GM12878 (cell line): Measurements from ENCODE around the gene JAML. TPM values are rescaled to one million over a fixed set of nuclear protein-coding genes. Genes with fewer than 3 reads are reported as not detected.

Experiments
- ATAC-seq: fragments of 200-7000 bp; cut with Tn5 transposase; 3 replicates; pipeline ENCODE4 v1.9.1; 2020; ENCODE audit warnings: mild to moderate bottlenecking, moderate library complexity
- BruUV-seq: library from RNA; stranded (reverse); fragments of 400-500 nt; replicated peaks from 2 replicates; lab custom pipeline; 2021; lab: Mats Ljungman, UMichigan
- CTCF ChIA-PET: fragments of 300-600 bp; sonication (Branson Sonifier 250); formaldehyde crosslinking; extraction: SDS; loops from one replicate; lab custom pipeline; 2021; ENCODE audit warnings: inconsistent platforms; lab: Yijun Ruan, JAX
- POLR2A ChIA-PET: fragments of 350-600 bp; formaldehyde crosslinking; extraction: SDS; loops from one replicate; lab custom pipeline; 2021; ENCODE audit warnings: inconsistent platforms; lab: Charles Lee
- RAD21 ChIA-PET: fragments of 300-600 bp; sonication (Branson Sonifier 250); formaldehyde crosslinking; loops from one replicate; lab custom pipeline; 2023; ENCODE audit warnings: antibody characterized with exemption; ENCODE audit not compliant: unreplicated experiment; lab: Charles Lee
- SMC1A ChIA-PET: fragments of 300-600 bp; sonication (Branson Sonifier 250); formaldehyde crosslinking; loops from one replicate; lab custom pipeline; 2023; ENCODE audit not compliant: unreplicated experiment, uncharacterized antibody; lab: Charles Lee
- DNase-seq: peaks from one replicate; pipeline ENCODE4 v3.0.0-alpha.2; 2011; ENCODE audit warnings: low read depth, low spot score
- FAIRE-seq: peaks from 3 replicates; lab custom pipeline; 2011; peaks lifted over from hg19 to GRCh38; lab: Jason Lieb, UNC
- H2AFZ ChIP-seq: 2 replicates; pipeline ENCODE4 v1.6.0; 2011; ENCODE audit warnings: low read depth, low read length, control low read depth; ENCODE audit not compliant: control insufficient read depth
- H3K27ac ChIP-seq: 2 replicates; pipeline ENCODE4 v1.5.1; 2011; ENCODE audit warnings: control low read depth; ENCODE audit not compliant: control insufficient read depth, insufficient read depth
- H3K27me3 ChIP-seq, 2 experiments: replicated peaks in 1 of 2; 2 replicates each; pipeline versions ENCODE4 v1.6.0 to v1.6.1; 2011; ENCODE audit warnings: low read length in 1 of 2; ENCODE audit not compliant: control insufficient read depth in 2 of 2, insufficient read depth in 2 of 2
- H3K36me3 ChIP-seq, 2 experiments: 2 replicates each; pipeline ENCODE4 v1.5.1; 2011; ENCODE audit warnings: low read length in 1 of 2; ENCODE audit not compliant: control insufficient read depth in 2 of 2, insufficient read depth in 2 of 2
- H3K4me1 ChIP-seq: 2 replicates; pipeline ENCODE4 v1.6.1; 2011; ENCODE audit warnings: mild to moderate bottlenecking, low read length, moderate library complexity, mixed read lengths; ENCODE audit not compliant: control insufficient read depth, insufficient read depth
- H3K4me2 ChIP-seq: 2 replicates; pipeline ENCODE4 v1.6.0; 2011; ENCODE audit warnings: control low read depth; ENCODE audit not compliant: control insufficient read depth, insufficient read depth
- H3K4me3 ChIP-seq: fragments of 200-600 bp; sonication (generic); 2 replicates; pipeline ENCODE4 v1.5.1; 2016
- H3K79me2 ChIP-seq: 2 replicates; pipeline ENCODE4 v1.6.0; 2011; ENCODE audit warnings: low read length; ENCODE audit not compliant: control insufficient read depth, insufficient read depth
- H3K9ac ChIP-seq: 2 replicates; pipeline ENCODE4 v1.8.0; 2011; ENCODE audit warnings: low read length, control low read depth, mixed read lengths; ENCODE audit not compliant: control insufficient read depth, insufficient read depth
- H3K9me3 ChIP-seq: replicated peaks from 3 replicates; pipeline ENCODE4 v1.5.1; 2011; ENCODE audit warnings: mild to moderate bottlenecking, low read length; ENCODE audit not compliant: control insufficient read depth, insufficient read depth
- H4K20me1 ChIP-seq: 2 replicates; pipeline ENCODE4 v1.6.0; 2011; ENCODE audit not compliant: control insufficient read depth, insufficient read depth
- CBX3 ChIP-seq: fragments of 200-600 bp; sonication (generic); IDR thresholded peaks from 2 replicates; pipeline ENCODE4 v1.6.1; 2016; ENCODE audit warnings: low read depth, borderline replicate concordance
- CEBPB ChIP-seq, 2 experiments: fragments of 150-350 bp in 1 of 2; IDR thresholded peaks; 2 replicates each; pipeline ENCODE4 v1.6.1; 2012 to 2014; ENCODE audit warnings: low read depth in 2 of 2, low read length in 2 of 2, borderline replicate concordance in 1 of 2, inconsistent platforms in 1 of 2
- CHD1 ChIP-seq: IDR thresholded peaks from 2 replicates; pipeline ENCODE4 v1.6.1; 2012; ENCODE audit warnings: low read depth, low read length, improper control_type of control experiment
- EED ChIP-seq: sonication (generic); IDR thresholded peaks from 2 replicates; pipeline ENCODE4 v1.6.1; 2016; ENCODE audit warnings: antibody characterized with exemption, low read depth
- HCFC1 ChIP-seq: fragments of 150-350 bp; IDR thresholded peaks from 2 replicates; pipeline ENCODE4 v1.6.1; 2014; ENCODE audit warnings: low read length
- JUNB ChIP-seq: IDR thresholded peaks from 2 replicates; pipeline ENCODE4 v1.6.1; 2016; ENCODE audit warnings: antibody characterized with exemption, mild to moderate bottlenecking
- MXI1 ChIP-seq: fragments of 150-350 bp; IDR thresholded peaks from 2 replicates; pipeline ENCODE4 v1.6.1; 2011; ENCODE audit warnings: low read depth, mild to moderate bottlenecking, inconsistent platforms, low read length, improper control_type of control experiment
- SMARCA5 ChIP-seq: fragments of 450-650 bp; IDR thresholded peaks from 2 replicates; pipeline ENCODE4 v1.6.1; 2017; ENCODE audit warnings: mild to moderate bottlenecking
- SREBF2 ChIP-seq: IDR thresholded peaks from 2 replicates; pipeline ENCODE4 v1.6.1; 2012; ENCODE audit warnings: mild to moderate bottlenecking, low read length
- STAT3 ChIP-seq: IDR thresholded peaks from 2 replicates; pipeline ENCODE4 v1.6.1; 2011; ENCODE audit warnings: low read depth, low read length, improper control_type of control experiment
- TARDBP ChIP-seq: IDR thresholded peaks from 2 replicates; pipeline ENCODE4 v1.6.1; 2016; ENCODE audit warnings: borderline replicate concordance
- TCF12 ChIP-seq: IDR thresholded peaks from 2 replicates; pipeline ENCODE4 v1.6.1; 2011; ENCODE audit warnings: low read depth, mild to moderate bottlenecking, low read length
- ZNF217 ChIP-seq: fragments of 450-650 bp; IDR thresholded peaks from 2 replicates; pipeline ENCODE4 v1.6.1; 2017; ENCODE audit warnings: antibody characterized with exemption, mild to moderate bottlenecking
- ZNF274 ChIP-seq: IDR thresholded peaks from one replicate; pipeline ENCODE4 v1.8.0; 2011; ENCODE audit not compliant: insufficient read length, insufficient read depth
- ZNF384 ChIP-seq: IDR thresholded peaks from 2 replicates; pipeline ENCODE4 v1.6.1; 2012; ENCODE audit warnings: low read depth, mild to moderate bottlenecking, low read length, improper control_type of control experiment, borderline replicate concordance
- WGBS: methylation state at CpG from one replicate; pipeline ENCODE4 v1.1.6; 2016; ENCODE audit warnings: low lambda C conversion rate; ENCODE audit not compliant: insufficient replicate concordance, insufficient coverage; ENCODE audit errors: missing lambda C conversion rate; 5-methylcytosine and 5-hydroxymethylcytosine counted together
- in situ Hi-C: fragments of 300-500 bp; cut with MboI; formaldehyde crosslinking; loops from 9 replicates; pipeline ENCODE4 v1.14.3; 2018; ENCODE audit warnings: mixed read lengths
- intact Hi-C: fragments of 100-400 bp; cut with micrococcal nuclease; formaldehyde crosslinking; loops from one replicate; pipeline ENCODE4 v1.14.2; 2022; ENCODE audit not compliant: unreplicated experiment
- polyA plus RNA-seq, 11 experiments: library from polyadenylated mRNA; depleted of rRNA in 4 of 11; unstranded in 6 of 11; stranded (reverse) in 5 of 11; fragments of >200 nt; fragmentation: Nextera tagmentation in 4 of 11; fragmentation: Illumina TruSeq in 1 of 11; extraction: Ambion mirVana in 4 of 11; extraction: Trizol in 1 of 11; gene quantifications; 1 replicate in 1 of 11; 2 replicates in 10 of 11; pipeline versions ENCODE4 v1.2.1 to v1.2.3, GENCODE V29; 2011 to 2016; ENCODE audit warnings: inconsistent platforms in 2 of 11, missing spikeins in 2 of 11, low read depth in 1 of 11
- total RNA-seq, 4 experiments: library from RNA; depleted of rRNA in 3 of 4; stranded (reverse); fragments of >200 nt in 3 of 4; fragmentation: Illumina TruSeq in 1 of 4; extraction: Trizol in 1 of 4; gene quantifications; 2 replicates each; pipeline versions ENCODE4 v1.2.1 to v1.2.3, GENCODE V29; 2013 to 2021
- TF ChIP-seq, protein P1 (sequence below): fragments of 450-650 bp; IDR thresholded peaks from 2 replicates; pipeline ENCODE4 v1.6.1; 2017; ENCODE audit warnings: mild to moderate bottlenecking, low read depth, inconsistent platforms; ENCODE audit not compliant: poor library complexity, severe bottlenecking
- TF ChIP-seq, protein P2 (sequence below): fragments of 450-650 bp; IDR thresholded peaks from 2 replicates; pipeline ENCODE4 v1.6.1; 2016; ENCODE audit warnings: mild to moderate bottlenecking
- TF ChIP-seq, protein P3 (sequence below): IDR thresholded peaks from 2 replicates; pipeline ENCODE4 v1.6.1; 2011; ENCODE audit warnings: low read depth, low read length, improper control_type of control experiment, borderline replicate concordance

Gene JAML
- total and polyA plus RNA-seq, 10 of the 15 experiments (the other 5 are each of a cell fraction or from before 2014, with no cell fraction given): 0.60 to 8.1 (median 3.5) TPM

DNA sequence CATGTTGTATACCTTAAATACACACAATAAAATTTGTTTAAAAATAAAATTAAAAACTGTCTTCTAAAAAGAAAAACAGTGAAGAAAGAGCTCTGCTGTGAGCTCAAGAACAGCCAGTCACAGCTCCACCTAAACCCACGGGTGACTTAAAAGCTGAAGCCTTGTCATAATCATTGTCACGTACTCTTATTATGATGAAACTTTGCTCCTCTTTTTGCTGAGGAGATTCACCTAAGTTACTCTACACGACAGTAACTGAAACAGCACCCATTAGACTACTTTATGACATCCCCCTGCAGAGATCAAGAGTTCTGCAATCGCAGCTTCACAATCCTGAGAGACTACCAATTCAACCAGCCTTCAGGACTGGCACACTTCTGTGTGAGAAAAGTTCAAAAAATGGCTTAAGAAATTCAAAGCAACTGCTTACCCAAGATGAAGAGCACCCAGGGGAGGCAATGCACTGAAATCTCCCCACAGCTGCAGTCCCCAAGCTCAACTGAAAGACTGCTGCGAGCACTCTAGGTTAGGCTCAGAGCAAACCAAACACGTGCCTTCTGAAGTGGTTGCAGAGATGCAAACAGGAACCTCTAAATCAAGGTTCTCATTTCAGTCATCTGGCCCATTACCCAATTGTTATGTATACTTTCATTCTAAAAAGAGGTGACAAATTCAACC lies at the start of gene JAML (continued):
- TF ChIP-seq SREBF2: no peak
- TF ChIP-seq CBX3: no peak
- TF ChIP-seq TARDBP: no peak
- no peak for TF ChIP-seq CHD1
- TF ChIP-seq, protein P1, sequence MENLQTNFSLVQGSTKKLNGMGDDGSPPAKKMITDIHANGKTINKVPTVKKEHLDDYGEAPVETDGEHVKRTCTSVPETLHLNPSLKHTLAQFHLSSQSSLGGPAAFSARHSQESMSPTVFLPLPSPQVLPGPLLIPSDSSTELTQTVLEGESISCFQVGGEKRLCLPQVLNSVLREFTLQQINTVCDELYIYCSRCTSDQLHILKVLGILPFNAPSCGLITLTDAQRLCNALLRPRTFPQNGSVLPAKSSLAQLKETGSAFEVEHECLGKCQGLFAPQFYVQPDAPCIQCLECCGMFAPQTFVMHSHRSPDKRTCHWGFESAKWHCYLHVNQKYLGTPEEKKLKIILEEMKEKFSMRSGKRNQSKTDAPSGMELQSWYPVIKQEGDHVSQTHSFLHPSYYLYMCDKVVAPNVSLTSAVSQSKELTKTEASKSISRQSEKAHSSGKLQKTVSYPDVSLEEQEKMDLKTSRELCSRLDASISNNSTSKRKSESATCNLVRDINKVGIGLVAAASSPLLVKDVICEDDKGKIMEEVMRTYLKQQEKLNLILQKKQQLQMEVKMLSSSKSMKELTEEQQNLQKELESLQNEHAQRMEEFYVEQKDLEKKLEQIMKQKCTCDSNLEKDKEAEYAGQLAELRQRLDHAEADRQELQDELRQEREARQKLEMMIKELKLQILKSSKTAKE: no peak

DNA sequence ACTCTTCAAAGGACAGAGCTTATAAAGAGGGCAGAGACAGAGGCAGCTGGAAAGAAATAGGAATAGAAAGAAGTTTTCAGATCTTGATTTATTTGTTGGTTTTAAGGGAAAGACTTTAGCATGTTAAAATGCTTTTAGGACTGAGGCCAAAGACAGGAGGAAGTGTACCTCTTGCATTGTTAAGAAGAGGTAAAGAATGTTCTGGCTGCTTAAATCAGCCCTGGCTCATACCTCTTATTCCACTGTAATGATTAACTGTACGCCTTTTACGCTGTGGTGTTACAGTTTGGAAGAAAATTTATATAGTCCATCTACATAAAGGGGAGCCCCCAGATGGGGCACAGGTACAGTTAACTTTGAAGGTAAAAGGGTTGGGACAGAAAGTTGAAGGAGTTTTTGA lies 49.4 kb upstream of the JAML start:
- no peak overlapping the region for H3K27ac ChIP-seq
- H3K4me3 ChIP-seq: no peak overlapping the region
- no peaks in the 10 kb centered on the region for H3K9me3 ChIP-seq
- ChIA-PET RAD21 (no interaction called here), POLR2A (no interaction called here), SMC1A (no interaction called here), CTCF (no interaction called here)
- H3K36me3 ChIP-seq: no peaks in the 10 kb centered on the region
- in situ Hi-C loops (no loop called here), intact Hi-C loops (no loop called here)
- H2AFZ ChIP-seq: no peak overlapping the region
- no peaks in the 10 kb centered on the region for H3K79me2 ChIP-seq
- H4K20me1 ChIP-seq: no peaks in the 10 kb centered on the region
- no peak overlapping the region for H3K9ac ChIP-seq
- DNase-seq (no peak), ATAC-seq (no peak), FAIRE-seq (no peak)
- H3K27me3 ChIP-seq: no peaks in the 10 kb centered on the region
- peaks cover 4% of the 10 kb centered on the region; the same call in 1 of the 2 replicates for H3K4me1 ChIP-seq
- no peak overlapping the region for H3K4me2 ChIP-seq
- 87% methylated on average over 2 of the region's 2 CpGs for WGBS
- no TSS peak for BruUV-seq
- TF ChIP-seq STAT3: no peak
- TF ChIP-seq, protein P2, sequence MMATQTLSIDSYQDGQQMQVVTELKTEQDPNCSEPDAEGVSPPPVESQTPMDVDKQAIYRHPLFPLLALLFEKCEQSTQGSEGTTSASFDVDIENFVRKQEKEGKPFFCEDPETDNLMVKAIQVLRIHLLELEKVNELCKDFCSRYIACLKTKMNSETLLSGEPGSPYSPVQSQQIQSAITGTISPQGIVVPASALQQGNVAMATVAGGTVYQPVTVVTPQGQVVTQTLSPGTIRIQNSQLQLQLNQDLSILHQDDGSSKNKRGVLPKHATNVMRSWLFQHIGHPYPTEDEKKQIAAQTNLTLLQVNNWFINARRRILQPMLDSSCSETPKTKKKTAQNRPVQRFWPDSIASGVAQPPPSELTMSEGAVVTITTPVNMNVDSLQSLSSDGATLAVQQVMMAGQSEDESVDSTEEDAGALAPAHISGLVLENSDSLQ: no peak
- no peak for TF ChIP-seq JUNB
- TF ChIP-seq CEBPB (IDR thresholded peaks at IDR 0.05; ENCODE audit: borderline replicate concordance in 1 of 2, low read depth in 2 of 2, low read length in 2 of 2): no peak
- no peak for TF ChIP-seq EED
- TF ChIP-seq, protein P3, sequence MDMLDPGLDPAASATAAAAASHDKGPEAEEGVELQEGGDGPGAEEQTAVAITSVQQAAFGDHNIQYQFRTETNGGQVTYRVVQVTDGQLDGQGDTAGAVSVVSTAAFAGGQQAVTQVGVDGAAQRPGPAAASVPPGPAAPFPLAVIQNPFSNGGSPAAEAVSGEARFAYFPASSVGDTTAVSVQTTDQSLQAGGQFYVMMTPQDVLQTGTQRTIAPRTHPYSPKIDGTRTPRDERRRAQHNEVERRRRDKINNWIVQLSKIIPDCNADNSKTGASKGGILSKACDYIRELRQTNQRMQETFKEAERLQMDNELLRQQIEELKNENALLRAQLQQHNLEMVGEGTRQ: no peak
- no peak for TF ChIP-seq ZNF274
- no peak for TF ChIP-seq ZNF384
- TF ChIP-seq TCF12: no peak
- no peak for TF ChIP-seq HCFC1
- TF ChIP-seq MXI1: no peak
- TF ChIP-seq ZNF217: no peak
- TF ChIP-seq SMARCA5: no peak
